Measurements from ENCODE around the gene STRA8. TPM values are rescaled to one million over a fixed set of nuclear protein-coding genes. Genes with fewer than 3 reads are reported as not detected.

The STRA8 gene
- total RNA-seq, 1 donor from 2014 or later = not detected

DNA sequence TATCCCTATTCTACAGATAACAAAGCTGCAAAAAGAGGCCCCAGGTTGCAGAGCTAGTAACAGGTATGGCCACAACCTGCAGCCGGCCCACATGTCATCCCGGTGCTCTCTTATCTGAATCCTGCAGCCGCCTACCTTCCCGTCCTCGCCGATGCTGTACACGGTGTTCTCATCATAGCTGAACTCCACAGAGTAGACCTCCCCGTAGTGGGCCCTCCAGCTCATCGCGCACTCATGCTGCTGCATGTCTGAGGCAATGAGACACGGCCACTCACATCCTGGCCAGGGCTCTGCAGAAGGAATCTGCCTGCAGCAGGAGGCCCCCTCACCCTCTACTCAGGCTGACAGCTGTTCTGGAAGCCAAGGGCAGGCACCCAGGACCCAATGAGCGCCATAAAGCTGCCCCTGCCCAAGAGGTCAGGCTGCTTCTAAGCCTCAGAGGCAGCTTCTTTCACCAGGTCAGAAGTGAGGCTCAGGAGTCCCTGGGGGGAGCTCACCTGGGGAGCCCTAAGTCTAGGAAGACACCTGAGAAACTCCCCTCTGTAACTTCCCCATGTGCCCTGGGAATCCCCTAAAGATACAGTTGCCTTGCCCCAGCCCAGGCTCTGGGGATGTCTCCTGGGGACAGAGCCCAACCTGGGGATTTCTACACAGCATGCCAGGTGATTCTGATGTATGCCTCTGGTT is 45.2 kb upstream of the STRA8 start:
- no peak for DNase-seq (ENCODE audit: low spot score in 2 of 2, unreplicated experiment in 2 of 2)
- H3K27me3 Mint-ChIP-seq (ENCODE audit: low read depth) = no peaks in the 10 kb centered on the region
- H3K36me3 Mint-ChIP-seq = peaks cover 56% of the 10 kb centered on the region
- H3K4me3 Mint-ChIP-seq = no peak overlapping the region
- peaks cover 7% of the 10 kb centered on the region for H3K9me3 Mint-ChIP-seq
- TF ChIP-seq CTCF (IDR thresholded peaks at IDR 0.05; ENCODE audit: unreplicated experiment) = no peak
- H3K4me1 Mint-ChIP-seq = peaks cover 11% of the 10 kb centered on the region
- no peak overlapping the region for H3K27ac Mint-ChIP-seq

DNA sequence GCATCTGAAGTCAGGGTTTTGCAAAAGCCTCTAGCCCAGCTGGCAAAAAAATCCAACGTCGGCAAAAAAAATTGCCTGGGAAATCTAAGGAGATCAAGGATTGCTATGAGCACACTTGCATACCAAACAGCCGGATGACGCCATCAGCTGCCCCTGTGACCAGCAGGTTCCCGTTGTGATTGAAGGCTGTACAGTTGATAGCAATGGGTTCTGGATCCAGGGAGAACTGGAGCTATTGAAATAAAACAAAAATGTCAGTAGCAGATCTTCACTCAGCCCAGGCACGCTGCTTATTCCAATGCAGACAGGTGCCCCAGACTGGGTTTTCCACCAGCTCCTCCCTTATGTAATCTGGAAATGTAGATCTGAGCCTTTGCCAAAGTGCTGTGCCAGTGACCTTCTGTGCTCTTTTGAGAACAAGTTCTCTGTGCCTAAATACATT is 44.4 kb upstream of the STRA8 start:
- Mint-ChIP-seq H3K27ac (no peak overlapping the region), H3K4me1 (peaks cover 11% of the 10 kb centered on the region), H3K9me3 (peaks cover under 1% of the 10 kb centered on the region), H3K4me3 (no peak overlapping the region), H3K36me3 (peaks cover 56% of the 10 kb centered on the region), H3K27me3 (ENCODE audit: low read depth) (no peaks in the 10 kb centered on the region)
- no peak for DNase-seq (ENCODE audit: low spot score in 2 of 2, unreplicated experiment in 2 of 2)
- no peak for TF ChIP-seq CTCF (IDR thresholded peaks at IDR 0.05; ENCODE audit: unreplicated experiment)

GRCh38 chr7:135189961-135190360 is 43.7 kb upstream of the STRA8 start:
- no peak for DNase-seq (ENCODE audit: low spot score in 2 of 2, unreplicated experiment in 2 of 2)
- no peaks in the 10 kb centered on the region for H3K9me3 Mint-ChIP-seq

GRCh38 chr7:135190703-135191102 is 42.9 kb upstream of the STRA8 start:
- H3K27ac Mint-ChIP-seq = no peak overlapping the region
- peaks cover 11% of the 10 kb centered on the region for H3K4me1 Mint-ChIP-seq
- no peak for DNase-seq (ENCODE audit: low spot score in 2 of 2, unreplicated experiment in 2 of 2)
- no peaks in the 10 kb centered on the region for H3K9me3 Mint-ChIP-seq
- peaks cover 54% of the 10 kb centered on the region for H3K36me3 Mint-ChIP-seq
- no peaks in the 10 kb centered on the region for H3K27me3 Mint-ChIP-seq (ENCODE audit: low read depth)
- TF ChIP-seq CTCF (IDR thresholded peaks at IDR 0.05; ENCODE audit: unreplicated experiment) = no peak
- H3K4me3 Mint-ChIP-seq = no peak overlapping the region

More at GRCh38 chr7:135189961-135190360, 43.7 kb upstream of the STRA8 start:
- Mint-ChIP-seq H3K4me1 (peaks cover 11% of the 10 kb centered on the region), H3K27me3 (ENCODE audit: low read depth) (no peaks in the 10 kb centered on the region), H3K27ac (no peak overlapping the region), H3K36me3 (peaks cover 54% of the 10 kb centered on the region), H3K4me3 (no peak overlapping the region)
- no peak for TF ChIP-seq CTCF (IDR thresholded peaks at IDR 0.05; ENCODE audit: unreplicated experiment)

GRCh38 chr7:135192914-135193536 is 40.6 kb upstream of the STRA8 start:
- H3K4me3 Mint-ChIP-seq = no peak overlapping the region
- no peaks in the 10 kb centered on the region for H3K9me3 Mint-ChIP-seq
- no peaks in the 10 kb centered on the region for H3K27me3 Mint-ChIP-seq (ENCODE audit: low read depth)
- no peak for DNase-seq (ENCODE audit: low spot score in 2 of 2, unreplicated experiment in 2 of 2)
- no peak for TF ChIP-seq CTCF (IDR thresholded peaks at IDR 0.05; ENCODE audit: unreplicated experiment)
- peaks cover 55% of the 10 kb centered on the region for H3K36me3 Mint-ChIP-seq
- H3K27ac Mint-ChIP-seq = no peak overlapping the region
- H3K4me1 Mint-ChIP-seq = peaks cover 11% of the 10 kb centered on the region
